NCI-H1436 treated with DMSO at 0.1 percent for 48 hours (cell line): ENCODE measurements around the gene SUSD1.
"Not testable (repeated sequence)": the region's sequence is repeated elsewhere in the genome, so short reads cannot be mapped to it uniquely, and the experiment has no call there.

Source experiments
- DNase-seq: peaks from one replicate; lab custom pipeline; 2025; lab: John Stamatoyannopoulos, UW

Gene SUSD1

GRCh38 chr9:112173489-112174221 lies 1.4 kb downstream of the SUSD1 start:
- DNase-seq: no peak

- DNase-seq: no peak
Measured at GRCh38 chr9:112170968-112171367, 4.1 kb downstream of the SUSD1 start.

GRCh38 chr9:112170235-112170634 lies 4.9 kb downstream of the SUSD1 start:
- no peak for DNase-seq

GRCh38 chr9:112169368-112169767 lies 5.7 kb downstream of the SUSD1 start:
- no peak for DNase-seq

GRCh38 chr9:112168197-112168596 lies 6.9 kb downstream of the SUSD1 start:
- no peak for DNase-seq

GRCh38 chr9:112166176-112167140 lies 8.6 kb downstream of the SUSD1 start:
- DNase-seq: no peak

GRCh38 chr9:112162621-112163413 lies 12.3 kb downstream of the SUSD1 start:
- no peak for DNase-seq

GRCh38 chr9:112159781-112160180 lies 15.3 kb downstream of the SUSD1 start:
- no peak for DNase-seq

- DNase-seq: no peak
Measured at GRCh38 chr9:112158656-112159367, 16.3 kb downstream of the SUSD1 start.

GRCh38 chr9:112157961-112158360 lies 17.1 kb downstream of the SUSD1 start:
- no peak for DNase-seq

GRCh38 chr9:112157087-112157486 lies 18.0 kb downstream of the SUSD1 start:
- no peak for DNase-seq

GRCh38 chr9:112149211-112149610 lies 25.9 kb downstream of the SUSD1 start:
- DNase-seq: no peak

GRCh38 chr9:112145886-112146285 lies 29.2 kb downstream of the SUSD1 start:
- DNase-seq: no peak

- no peak for DNase-seq
Measured at GRCh38 chr9:112144807-112145206, 30.3 kb downstream of the SUSD1 start.

GRCh38 chr9:112142420-112142819 lies 32.7 kb downstream of the SUSD1 start:
- DNase-seq: no peak

GRCh38 chr9:112140936-112141335 lies 34.2 kb downstream of the SUSD1 start:
- no peak for DNase-seq

- DNase-seq: no peak
Measured at GRCh38 chr9:112137066-112137465, 38.0 kb downstream of the SUSD1 start.

GRCh38 chr9:112135706-112136105 lies 39.4 kb downstream of the SUSD1 start:
- DNase-seq: no peak

- not testable (repeated sequence) for DNase-seq
Measured at GRCh38 chr9:112133806-112134205, 41.3 kb downstream of the SUSD1 start.

GRCh38 chr9:112132356-112132755 lies 42.7 kb downstream of the SUSD1 start:
- no peak for DNase-seq

- no peak for DNase-seq
Measured at GRCh38 chr9:112130997-112131396, 44.1 kb downstream of the SUSD1 start.

GRCh38 chr9:112130347-112130746 lies 44.8 kb downstream of the SUSD1 start:
- no peak for DNase-seq
